RCC 7860 (cell line): ENCODE data around the gene DTHD1.

Experiments
- DNase-seq: peaks from one replicate; pipeline ENCODE4 v3.0.0-alpha.2; 2015; ENCODE audit warnings: low spot score
- FAIRE-seq: peaks from 2 replicates; lab custom pipeline; 2012; peaks lifted over from hg19 to GRCh38; lab: Jason Lieb, UNC

DTHD1 gene

DNA sequence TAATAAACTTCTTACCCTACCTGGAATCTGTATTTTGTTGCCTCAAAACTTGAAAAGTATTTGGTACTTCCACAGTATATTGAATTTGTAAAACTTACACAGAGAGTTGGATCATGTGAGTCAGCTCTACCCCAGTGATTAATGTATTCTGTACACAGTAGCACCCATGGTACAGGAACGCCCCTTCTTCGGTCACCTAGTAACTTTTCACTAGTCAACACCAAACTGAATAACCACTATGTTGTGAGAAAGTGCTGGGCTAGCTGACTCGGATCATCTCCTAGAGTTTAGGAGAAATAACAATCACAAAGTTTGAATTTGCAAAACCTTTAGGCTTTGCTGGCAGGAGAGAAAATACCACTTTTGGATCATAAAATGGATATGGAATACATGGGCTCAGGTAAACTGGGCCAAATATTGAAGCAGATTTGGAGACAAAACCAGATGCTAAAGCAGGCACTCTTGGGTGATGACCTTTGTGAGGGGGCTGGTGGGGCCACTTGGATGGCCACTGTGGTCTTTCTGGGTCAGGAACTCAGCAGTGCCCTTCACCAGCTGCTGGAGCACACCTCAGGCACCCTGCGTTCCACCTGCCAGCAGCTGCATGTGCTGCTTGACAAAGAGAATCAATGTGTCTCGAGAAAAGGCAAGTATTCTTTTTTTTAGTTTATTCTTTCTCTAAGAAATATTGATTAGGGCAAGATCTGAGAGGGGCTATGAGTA lies at the start of gene DTHD1:
DTHD1 (plus strand) TSS at position 233 of the 723 bp plus-strand sequence; CDS start at position 376, 143 bp downstream.
- DNase-seq, result no peak
- FAIRE-seq, result no peak

DNA sequence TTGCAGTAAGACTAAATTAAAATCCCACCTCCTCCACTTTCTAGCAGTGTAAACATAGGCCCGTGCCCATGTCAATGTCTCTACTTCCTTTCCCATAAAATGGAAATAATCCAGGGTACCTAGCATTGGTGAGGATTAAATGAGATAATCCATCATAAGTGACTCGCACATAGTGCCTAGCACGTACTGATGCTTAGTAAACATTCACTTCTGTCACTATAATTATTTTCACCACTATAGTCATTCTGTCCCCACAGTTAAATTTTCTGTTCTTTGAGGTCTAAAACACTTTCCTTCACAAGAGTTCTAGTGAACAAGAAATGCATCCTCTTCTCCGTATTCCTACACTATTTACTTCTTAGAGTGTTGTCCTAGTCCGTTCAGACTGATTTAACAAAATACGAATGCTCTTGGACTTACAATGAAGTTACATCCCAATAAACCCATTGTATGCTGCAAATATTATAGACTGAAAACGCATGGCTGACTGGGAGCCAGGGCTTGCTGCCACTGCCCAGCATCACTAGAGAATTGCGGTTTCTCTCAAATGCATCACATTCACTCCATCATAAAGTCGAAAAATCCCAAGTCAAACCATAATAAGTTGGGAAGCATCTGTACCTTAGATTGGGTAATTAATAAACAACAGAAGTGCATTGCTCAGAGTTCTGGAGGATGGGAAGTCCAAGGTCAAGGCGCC lies 47.7 kb upstream of the DTHD1 start:
- DNase-seq, result no peak
- FAIRE-seq, result no peak

- peak; percentile 53 for DNase-seq
- FAIRE-seq, result no peak
These were observed 46.1 kb upstream of the DTHD1 start for GRCh38 chr4:36235306-36235705.

- DNase-seq (no peak), FAIRE-seq (no peak)
These were observed 45.3 kb upstream of the DTHD1 start for GRCh38 chr4:36236159-36236558.

DNA sequence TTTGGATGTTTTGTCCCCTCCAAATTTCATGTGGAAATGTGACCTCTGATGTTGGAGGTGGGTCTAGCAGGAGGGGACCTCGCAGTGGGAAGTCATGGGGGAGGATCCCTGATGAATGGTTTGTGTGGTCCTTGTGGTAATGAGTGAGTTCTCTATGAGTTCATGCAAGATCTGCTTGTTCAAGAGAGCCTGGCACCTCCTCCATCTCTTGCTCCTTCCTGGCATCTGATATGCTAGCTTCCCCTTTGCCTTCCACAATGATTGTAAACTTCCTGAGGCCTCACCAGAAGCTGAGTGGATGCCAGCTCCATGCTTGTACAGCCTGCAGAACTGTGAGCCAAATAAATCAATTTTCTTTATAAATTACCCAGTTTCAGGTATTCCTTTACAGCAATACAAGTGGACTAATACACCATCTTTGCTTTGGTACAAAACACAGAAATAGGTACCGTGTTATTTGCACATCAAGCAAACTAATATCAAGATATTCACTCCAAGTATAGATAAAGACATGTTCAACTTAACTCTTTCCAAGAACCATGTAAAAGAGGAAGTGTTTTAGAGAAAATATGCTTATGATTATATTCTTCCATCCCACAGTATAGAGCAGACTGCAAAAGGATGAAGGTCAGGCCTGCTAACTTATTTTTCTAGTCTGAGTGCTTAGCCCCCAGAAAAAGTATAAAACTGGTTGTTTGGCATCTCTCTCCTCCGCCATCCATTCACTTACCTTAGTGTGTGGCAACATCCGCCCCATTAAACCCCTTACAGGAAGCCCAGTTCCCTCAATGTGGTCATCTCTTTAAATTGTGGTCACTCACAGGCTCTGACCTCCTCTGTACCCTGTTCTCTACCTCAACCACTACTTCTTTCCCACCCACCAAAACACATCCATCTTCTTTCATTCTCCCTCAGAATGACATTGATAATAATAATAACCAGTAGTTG lies 43.8 kb upstream of the DTHD1 start:
- FAIRE-seq, result no peak
- no peak for DNase-seq

GRCh38 chr4:36241771-36242170 lies 39.6 kb upstream of the DTHD1 start:
- DNase-seq (no peak), FAIRE-seq (no peak)

DNA sequence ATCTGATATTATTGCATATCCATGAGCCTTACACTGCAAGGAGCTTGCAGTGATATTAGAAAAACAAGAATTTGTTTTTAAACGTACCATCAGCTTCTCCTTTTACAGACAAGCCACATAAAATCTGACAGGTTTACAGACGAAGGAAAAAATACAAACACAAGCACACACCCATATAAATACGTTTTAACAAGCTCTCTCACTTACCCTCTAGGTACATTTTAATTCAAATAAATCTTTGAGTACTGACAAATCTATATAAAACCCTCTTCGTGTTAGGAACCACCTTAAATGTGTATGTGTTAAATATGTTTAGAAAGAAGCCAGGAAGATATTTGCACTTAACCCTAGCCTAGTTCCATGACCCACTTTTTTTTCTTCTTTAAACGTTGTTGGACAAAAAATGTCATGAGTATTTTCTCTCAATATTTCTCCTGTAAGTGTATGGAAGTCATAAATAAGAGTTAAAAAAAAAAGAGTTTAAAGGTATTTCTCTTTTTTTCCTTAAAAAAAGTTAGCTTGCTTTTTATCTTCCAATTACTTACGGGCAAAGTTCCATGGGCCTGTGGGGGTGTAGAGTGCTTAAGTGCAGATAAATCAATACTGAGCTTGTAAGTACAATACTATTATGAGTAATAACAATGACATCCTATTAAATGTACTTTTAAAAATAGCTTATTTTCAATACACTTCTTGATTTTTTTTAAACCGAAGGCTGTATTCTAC lies 38.6 kb upstream of the DTHD1 start:
- DNase-seq (no peak), FAIRE-seq (peak; percentile 34)

DNA sequence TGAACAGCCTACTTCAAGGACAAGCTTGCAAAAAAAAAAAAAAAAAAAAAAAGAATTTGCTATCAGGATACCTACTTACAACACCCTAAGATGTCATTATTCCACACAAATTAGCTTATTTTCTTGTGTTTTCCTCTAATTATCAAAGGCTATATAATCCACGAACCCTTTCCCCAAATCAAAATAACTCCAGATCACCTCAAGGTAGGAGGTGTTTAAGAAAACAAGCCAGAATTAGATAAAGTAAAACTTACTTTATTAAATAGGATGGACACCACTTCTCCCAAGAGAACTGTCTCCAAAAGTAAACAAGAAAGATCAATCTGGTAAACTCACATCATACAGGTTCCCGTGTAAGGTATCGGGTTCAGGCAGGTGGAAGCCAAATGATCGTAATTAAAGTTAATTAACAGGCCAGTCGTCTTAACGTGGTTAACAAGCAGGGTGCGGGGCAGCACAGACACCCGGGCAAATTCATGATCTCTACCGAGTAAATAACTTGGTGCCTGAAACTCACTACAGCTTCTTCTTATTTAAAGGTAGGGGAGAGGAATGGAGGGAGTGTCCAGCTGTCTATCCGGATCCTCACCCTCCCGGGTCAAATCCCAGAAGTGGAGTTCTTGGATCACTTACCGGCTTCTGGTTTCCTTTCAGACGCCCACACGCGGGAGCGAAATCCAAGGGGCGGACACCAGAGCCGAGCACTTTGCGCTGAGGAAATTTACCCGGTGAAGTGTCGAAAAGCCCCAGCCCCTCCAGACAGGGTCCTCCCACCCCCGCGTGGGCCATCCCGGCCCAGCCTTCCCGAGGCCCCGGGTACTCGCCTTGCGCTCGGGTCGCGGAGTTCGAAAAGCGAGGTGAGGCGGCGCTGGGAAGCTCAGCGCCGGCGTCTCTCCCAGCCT lies 37.8 kb upstream of the DTHD1 start:
- FAIRE-seq, result no peak
- peak; percentile 26 for DNase-seq

- no peak for FAIRE-seq
- peak; percentile 59 for DNase-seq
These were observed 36.9 kb upstream of the DTHD1 start, which contains the start of gene ARAP2 for GRCh38 chr4:36244257-36245082. Gene ARAP2, minus strand, starts transcription at chr4:36244514. Its CDS starts 15,028 bp downstream, at chr4:36229486.

GRCh38 chr4:36249610-36250009 lies 31.8 kb upstream of the DTHD1 start:
- FAIRE-seq (no peak), DNase-seq (no peak)

GRCh38 chr4:36251983-36252382 lies 29.4 kb upstream of the DTHD1 start:
- DNase-seq, result no peak
- FAIRE-seq, result no peak

- no peak for DNase-seq
- no peak for FAIRE-seq
These were observed 27.0 kb upstream of the DTHD1 start for GRCh38 chr4:36254371-36254770.

DNA sequence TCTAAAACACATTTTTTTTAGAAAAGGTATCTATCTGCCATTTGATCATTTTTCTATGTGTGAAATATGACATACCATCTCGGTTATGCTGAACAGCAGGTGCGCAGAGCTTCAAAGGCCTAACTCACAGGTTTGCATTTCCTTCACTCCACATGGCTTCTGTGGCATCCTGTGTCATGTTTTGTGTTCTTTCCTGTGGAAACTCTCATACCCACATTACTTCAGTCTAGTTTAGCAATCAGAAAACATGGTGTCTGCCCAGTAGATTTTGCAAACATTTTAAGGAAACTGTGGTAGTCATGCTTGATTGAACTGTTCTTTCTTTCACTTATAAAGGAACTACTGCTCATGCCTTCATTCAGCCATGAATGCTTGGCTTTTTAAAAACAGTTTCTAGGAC lies 25.8 kb upstream of the DTHD1 start:
- no peak for DNase-seq
- no peak for FAIRE-seq

- DNase-seq (no peak), FAIRE-seq (no peak)
These were observed 25.0 kb upstream of the DTHD1 start for GRCh38 chr4:36256398-36256891.

DNA sequence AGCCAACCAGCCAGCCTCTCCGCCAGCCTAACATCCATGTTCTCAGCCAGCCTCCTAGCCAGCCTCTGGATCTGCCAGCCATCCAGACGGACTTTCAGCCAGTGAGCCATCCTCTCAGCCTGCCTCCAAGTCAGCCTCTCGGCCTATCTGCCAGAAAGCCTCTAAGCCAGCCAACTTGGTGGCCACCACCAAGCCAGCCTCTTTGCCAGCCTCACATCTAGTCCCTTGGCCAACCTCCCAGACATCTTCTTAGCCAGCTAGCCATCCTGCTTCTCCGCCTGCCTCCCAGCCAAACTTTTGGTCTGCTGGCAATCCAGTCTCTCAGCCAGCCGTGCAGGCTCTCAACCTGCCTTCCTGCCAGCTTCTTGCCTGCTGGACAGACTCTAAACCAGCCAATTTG lies 20.7 kb upstream of the DTHD1 start:
- DNase-seq (no peak), FAIRE-seq (no peak)

- FAIRE-seq, result no peak
- no peak for DNase-seq
These were observed 17.1 kb upstream of the DTHD1 start for GRCh38 chr4:36264207-36264826.

GRCh38 chr4:36267486-36268268 lies 13.7 kb upstream of the DTHD1 start:
- DNase-seq, result no peak
- FAIRE-seq, result no peak
